K562 (cell line): ENCODE data around the gene TMIGD1. TPM values are rescaled to one million over a fixed set of nuclear protein-coding genes. Genes with fewer than 3 reads are reported as not detected.

Experiments used
- ATAC-seq: fragments of 200-7000 bp; cut with Tn5 transposase; 3 replicates; pipeline ENCODE4 v1.9.1; 2020; ENCODE audit warnings: moderate library complexity
- BruUV-seq: library from RNA; stranded (reverse); fragments of 400-500 nt; replicated peaks from 2 replicates; lab custom pipeline; 2021; lab: Mats Ljungman, UMichigan
- CTCF ChIA-PET: fragments of 300-600 bp; formaldehyde crosslinking; extraction: SDS; loops from one replicate; lab custom pipeline; 2021; ENCODE audit warnings: low intra/inter-chr PET ratio; lab: Yijun Ruan, JAX
- POLR2A ChIA-PET: fragments of 300-600, 350-650 bp; sonication (Branson Sonifier 250); formaldehyde crosslinking; extraction: SDS; loops from one replicate; lab custom pipeline; 2021; ENCODE audit warnings: antibody characterized with exemption, inconsistent platforms; lab: Yijun Ruan, JAX
- DNase-seq, 4 experiments: peaks; one replicate each; pipeline versions ENCODE4 v3.0.0 to v3.0.0-alpha.2; 2011 to 2018; ENCODE audit warnings: low spot score in 3 of 4, mixed read lengths in 3 of 4; ENCODE audit errors: extremely low read depth in 1 of 4
- FAIRE-seq: peaks from 2 replicates; lab custom pipeline; 2011; peaks lifted over from hg19 to GRCh38; lab: Jason Lieb, UNC
- H2AFZ ChIP-seq: 2 replicates; pipeline ENCODE4 v1.6.0; 2011; ENCODE audit warnings: low read depth, low read length, control low read depth, inconsistent platforms
- H3K27ac ChIP-seq: fragments of 200-600 bp; 3 replicates; pipeline ENCODE4 v1.8.0; 2011; ENCODE audit warnings: low read depth, mild to moderate bottlenecking, control low read depth, inconsistent platforms, low read length, moderate library complexity, mixed read lengths; ENCODE audit errors: extremely low read depth
- H3K27me3 ChIP-seq, 2 experiments: fragments of 300-600 bp in 1 of 2; 2 replicates in 1 of 2; 3 replicates in 1 of 2; pipeline versions ENCODE4 v1.6.0 to v1.8.0; 2011; ENCODE audit warnings: inconsistent platforms in 2 of 2, low read length in 2 of 2, mild to moderate bottlenecking in 1 of 2, mixed read lengths in 1 of 2, moderate library complexity in 1 of 2; ENCODE audit not compliant: control insufficient read depth in 2 of 2, insufficient read depth in 2 of 2
- H3K36me3 ChIP-seq: fragments of 300-600 bp; 3 replicates; pipeline ENCODE4 v1.8.0; 2011; ENCODE audit warnings: mild to moderate bottlenecking, low read length, inconsistent platforms; ENCODE audit not compliant: control insufficient read depth, insufficient read depth
- H3K4me1 ChIP-seq, 2 experiments: fragments of 200-600 bp in 1 of 2; replicated peaks in 1 of 2; 2 replicates in 1 of 2; 3 replicates in 1 of 2; pipeline versions ENCODE4 v1.5.1 to v1.8.0; 2011; ENCODE audit warnings: inconsistent platforms in 2 of 2, low read length in 2 of 2, mild to moderate bottlenecking in 1 of 2, mixed read lengths in 1 of 2, moderate library complexity in 1 of 2; ENCODE audit not compliant: control insufficient read depth in 2 of 2, insufficient read depth in 2 of 2
- H3K4me2 ChIP-seq: 2 replicates; pipeline ENCODE4 v1.6.1; 2011; ENCODE audit warnings: low read length, control low read depth, inconsistent platforms, mixed read lengths; ENCODE audit not compliant: insufficient read depth
- H3K4me3 ChIP-seq: fragments of 200-600 bp; sonication (generic), shearing (Covaris generic); 2 replicates; pipeline ENCODE4 v1.5.1; 2016; ENCODE audit warnings: control low read depth, inconsistent platforms
- H3K79me2 ChIP-seq: fragments of 200-600 bp; 3 replicates; pipeline ENCODE4 v1.8.0; 2011; ENCODE audit warnings: low read length, inconsistent platforms; ENCODE audit not compliant: control insufficient read depth, insufficient read depth
- H3K9ac ChIP-seq, 2 experiments: 2 replicates each; pipeline versions ENCODE4 v1.6.0 to v1.6.1; 2011; ENCODE audit warnings: low read depth in 2 of 2, low read length in 2 of 2, control low read depth in 1 of 2, inconsistent platforms in 1 of 2, mild to moderate bottlenecking in 1 of 2, mixed read lengths in 1 of 2; ENCODE audit not compliant: insufficient read depth in 1 of 2
- H3K9me1 ChIP-seq: one replicate; pipeline ENCODE4 v1.6.0; 2011; ENCODE audit warnings: inconsistent platforms, mild to moderate bottlenecking, low read length, moderate library complexity; ENCODE audit not compliant: control insufficient read depth, insufficient read depth
- H3K9me3 ChIP-seq: replicated peaks from 2 replicates; pipeline ENCODE4 v1.5.1; 2011; ENCODE audit warnings: low read depth, low read length, inconsistent platforms; ENCODE audit not compliant: control insufficient read depth, insufficient read depth
- H4K20me1 ChIP-seq: replicated peaks from 2 replicates; pipeline ENCODE4 v1.6.1; 2011; ENCODE audit warnings: low read length, inconsistent platforms, mixed read lengths; ENCODE audit not compliant: control insufficient read depth, insufficient read depth
- CXXC5 ChIP-seq: fragments of 250-450 bp; sonication (Bioruptor Pico); IDR thresholded peaks from 2 replicates; pipeline ENCODE4 v1.8.0; 2022; ENCODE audit warnings: inconsistent platforms, mild to moderate bottlenecking, moderate library complexity
- ELF4 ChIP-seq: fragments of 450-650 bp; formaldehyde crosslinking; IDR thresholded peaks from 2 replicates; pipeline ENCODE4 v1.4.0; 2022; ENCODE audit warnings: missing genetic modification characterization
- ESRRA ChIP-seq: fragments of 450-650 bp; IDR thresholded peaks from 2 replicates; pipeline ENCODE4 v1.6.1; 2014; ENCODE audit warnings: low read depth, mild to moderate bottlenecking, moderate library complexity, borderline replicate concordance
- GABPA ChIP-seq: fragments of 200-800 bp; sonication (Bioruptor generic); conservative IDR thresholded peaks from 2 replicates; pipeline ENCODE4 v1.6.1; 2016; ENCODE audit warnings: low read depth, missing genetic modification characterization, missing compliant biosample characterization
- MXI1 ChIP-seq: IDR thresholded peaks from 2 replicates; pipeline ENCODE4 v1.6.1; 2011; ENCODE audit warnings: low read depth, mild to moderate bottlenecking, improper control_type of control experiment, low read length
- NFYB ChIP-seq: IDR thresholded peaks from 2 replicates; pipeline ENCODE4 v1.6.1; 2011; ENCODE audit warnings: mild to moderate bottlenecking, moderate library complexity; ENCODE audit not compliant: insufficient read length; ENCODE audit errors: extremely low read depth
- NRF1 ChIP-seq, 2 experiments: fragments of 450-650 bp; IDR thresholded peaks in 1 of 2; conservative IDR thresholded peaks in 1 of 2; 2 replicates each; pipeline ENCODE4 v1.6.1; 2014; ENCODE audit warnings: mild to moderate bottlenecking in 2 of 2
- POLR2A ChIP-seq: fragments of 450-650 bp; conservative IDR thresholded peaks from 2 replicates; pipeline ENCODE4 v1.6.1; 2016
- RBBP5 ChIP-seq: fragments of 200-600 bp; sonication (generic); IDR thresholded peaks from 2 replicates; pipeline ENCODE4 v1.6.1; 2012; ENCODE audit warnings: borderline replicate concordance, mild to moderate bottlenecking, low read length, control low read depth, inconsistent platforms; ENCODE audit not compliant: insufficient read depth, poor library complexity, severe bottlenecking
- RCOR1 ChIP-seq, 2 experiments: IDR thresholded peaks; 2 replicates each; pipeline ENCODE4 v1.6.1; 2012; ENCODE audit warnings: low read depth in 2 of 2, low read length in 2 of 2, borderline replicate concordance in 1 of 2, improper control_type of control experiment in 1 of 2
- SNRNP70 ChIP-seq: fragments of 200-400 bp; formaldehyde crosslinking; optimal IDR thresholded peaks from 2 replicates; pipeline ENCODE3; 2017; ENCODE audit warnings: low read depth, low read length
- SP2 ChIP-seq: IDR thresholded peaks from 2 replicates; pipeline ENCODE4 v1.6.1; 2011; ENCODE audit warnings: mild to moderate bottlenecking, low read depth, low read length, moderate library complexity; ENCODE audit not compliant: poor library complexity, severe bottlenecking; ENCODE audit errors: extremely low read depth
- SRF ChIP-seq, 2 experiments: fragments of 250-450, 450-650 bp in 1 of 2; sonication (Bioruptor Pico) in 1 of 2; sonication (generic) in 1 of 2; formaldehyde crosslinking; IDR thresholded peaks; 2 replicates each; pipeline versions ENCODE4 v1.5.0 to v1.5.1; 2020 to 2022; ENCODE audit warnings: mild to moderate bottlenecking in 1 of 2, missing genetic modification reagents in 1 of 2
- TCF7L2 ChIP-seq: fragments of 150-350 bp; IDR thresholded peaks from 2 replicates; pipeline ENCODE4 v1.6.1; 2016; ENCODE audit warnings: low read depth, mild to moderate bottlenecking, low read length, moderate library complexity
- VEZF1 ChIP-seq: fragments of 200-800 bp; sonication (Bioruptor generic); IDR thresholded peaks from 2 replicates; pipeline ENCODE4 v1.6.1; 2017; ENCODE audit warnings: missing genetic modification characterization, missing compliant biosample characterization
- ZBTB12 ChIP-seq: fragments of 250-450 bp; sonication (Bioruptor Pico); IDR thresholded peaks from 2 replicates; pipeline ENCODE4 v1.4.0; 2020
- ZBTB7A ChIP-seq: IDR thresholded peaks from 2 replicates; pipeline ENCODE4 v1.6.1; 2011; ENCODE audit warnings: low read depth, mild to moderate bottlenecking, low read length, moderate library complexity, borderline replicate concordance; ENCODE audit not compliant: control insufficient read depth
- WGBS: fragments of 100-300 bp; shearing (Covaris generic); methylation state at CpG from one replicate; pipeline ENCODE4 v1.1.6; 2016; ENCODE audit warnings: low coverage, mixed read lengths; ENCODE audit not compliant: insufficient coverage; ENCODE audit errors: missing lambda C conversion rate; 5-methylcytosine and 5-hydroxymethylcytosine counted together
- in situ Hi-C: fragments of 300-500 bp; cut with MboI; formaldehyde crosslinking; loops from 4 replicates; pipeline ENCODE4 v1.15.0; 2018; ENCODE audit warnings: inconsistent platforms, mixed read lengths
- intact Hi-C: fragments of 100-400 bp; cut with micrococcal nuclease; formaldehyde crosslinking; loops from 2 replicates; pipeline ENCODE4 v1.14.2; 2022
- polyA plus RNA-seq, 8 experiments: library from polyadenylated mRNA; depleted of rRNA in 4 of 8; stranded (reverse) in 5 of 8; unstranded in 3 of 8; fragments of >200 nt; fragmentation: Nextera tagmentation in 2 of 8; fragmentation: Illumina TruSeq in 1 of 8; extraction: Ambion mirVana in 2 of 8; extraction: Trizol in 1 of 8; gene quantifications; 2 replicates each; pipeline versions ENCODE4 v1.2.1 to v1.2.3, GENCODE V29; 2011 to 2014; ENCODE audit warnings: inconsistent platforms in 1 of 8, missing spikeins in 1 of 8
- total RNA-seq, 7 experiments: library from RNA; depleted of rRNA in 6 of 7; stranded (reverse); fragments of >200 nt in 6 of 7; fragmentation: Illumina TruSeq in 2 of 7; extraction: Trizol in 2 of 7; gene quantifications; 2 replicates each; pipeline versions ENCODE4 v1.2.1 to v1.2.3, GENCODE V29; 2011 to 2021; ENCODE audit warnings: low replicate concordance in 1 of 7
- TF ChIP-seq, protein P1 (sequence below), 2 experiments: fragments of 250-450 bp in 1 of 2; fragments of 450-650 bp in 1 of 2; sonication (Bioruptor Pico) in 1 of 2; IDR thresholded peaks; 2 replicates each; pipeline versions ENCODE4 v1.6.1 to v1.8.0; 2016 to 2021; ENCODE audit warnings: mild to moderate bottlenecking in 2 of 2, moderate library complexity in 2 of 2, missing compliant biosample characterization in 1 of 2, missing genetic modification characterization in 1 of 2

Gene TMIGD1
- total and polyA plus RNA-seq, 9 of the 15 experiments (the other 6 are each of a cell fraction or from before 2014, with no cell fraction given): not detected

GRCh38 chr17:30378825-30379302 is 45.0 kb upstream of the TMIGD1 start, which contains the start of gene CPD:
Gene CPD (plus strand): TSS chr17:30378927. CDS start chr17:30378981, 54 bp downstream.
- ATAC-seq (peak; percentile 97), FAIRE-seq (no peak), DNase-seq (peak; percentile 97 to 100 (median 99))
- ChIA-PET POLR2A (interaction anchor here (0.8 to 1.5 kb wide), 3 partner anchors 10 to 195 kb away, joined by 3 to 5 read pairs (median 3); no protein-coding TSS in a partner anchor), CTCF (no interaction called here)
- Histone ChIP-seq H3K9ac (peak within 1 kb of the TSS; percentile 57 to 95), H3K9me1 (no peaks in the 10 kb centered on the region), H4K20me1 (peaks cover 6% of the 10 kb centered on the region; the same call in 1 of the 2 replicates), H2AFZ (peak within 1 kb of the TSS; percentile 93), H3K79me2 (peaks cover 34% of the 10 kb centered on the region), H3K36me3 (no peaks in the 10 kb centered on the region), H3K4me3 (peak within 1 kb of the TSS; percentile 72), H3K4me2 (peak within 1 kb of the TSS; percentile 88), H3K27me3 (no peaks in the 10 kb centered on the region), H3K27ac (peak within 1 kb of the TSS; percentile 42), H3K9me3 (no peaks in the 10 kb centered on the region), H3K4me1 (peaks cover 21 to 33% of the 10 kb centered on the region in 2 experiments)
- no TSS peak for BruUV-seq
- in situ Hi-C loops (no loop called here), intact Hi-C loops (loop anchor here (2.0 kb wide), 1 partner anchor 34 kb away; no protein-coding TSS in a partner anchor)
- WGBS: under 1% methylated on average over 25 of the region's 59 CpGs
- TF ChIP-seq SP2 (peak; percentile 63), NFYB (peak; percentile 51), GABPA (peak; percentile 88), SRF (CRISPR knock-in tag; IDR thresholded peaks at IDR 0.05) (peak in 1 of 2 experiments; percentile 40; a peak in 1 of 4 replicates), MXI1 (no peak), VEZF1 (CRISPR knock-in tag) (peak; percentile 92), NRF1 (conservative IDR thresholded peaks at IDR 0.05 in 1 of 2, IDR thresholded peaks at IDR 0.05 in 1 of 2) (peak; percentile 14 to 42; a peak in 1 of 4 replicates), RCOR1 (IDR thresholded peaks at IDR 0.05; ENCODE audit: borderline replicate concordance in 1 of 2, low read depth in 2 of 2, low read length in 2 of 2) (peak in 1 of 2 experiments; percentile 17; a peak in 1 of 4 replicates), RBBP5 (peak; percentile 69), ELF4 (CRISPR knock-in tag) (no peak), ZBTB7A (peak; percentile 56; the same call in 1 of the 2 replicates), POLR2A (peak; percentile 81), CXXC5 (peak; percentile 65), ESRRA (peak; percentile 43; the same call in 1 of the 2 replicates), ZBTB12 (CRISPR knock-in tag) (peak; percentile 39; the same call in 1 of the 2 replicates), SNRNP70 (no peak), TCF7L2 (no peak)
- TF ChIP-seq, protein P1, sequence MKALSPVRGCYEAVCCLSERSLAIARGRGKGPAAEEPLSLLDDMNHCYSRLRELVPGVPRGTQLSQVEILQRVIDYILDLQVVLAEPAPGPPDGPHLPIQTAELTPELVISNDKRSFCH (CRISPR knock-in tag; IDR thresholded peaks at IDR 0.05): no peak
- TF ChIP-seq, protein P1 (tag; IDR thresholded peaks at IDR 0.05): no peak
